Measurements from ENCODE around the gene RAB15.

- no peak for TF ChIP-seq CTCF (IDR thresholded peaks at IDR 0.05; ENCODE audit: insufficient read depth, low read length, poor library complexity, severe bottlenecking)
- TF ChIP-seq EZH2phosphoT487 (conservative IDR thresholded peaks at IDR 0.05; ENCODE audit: low read length): no peak
These were observed 3.5 kb downstream of the RAB15 start for GRCh38 chr14:64968651-64969050.

All from SU-DHL-6 (cell line).